ENCODE data around the gene IL37.

The IL37 gene

DNA sequence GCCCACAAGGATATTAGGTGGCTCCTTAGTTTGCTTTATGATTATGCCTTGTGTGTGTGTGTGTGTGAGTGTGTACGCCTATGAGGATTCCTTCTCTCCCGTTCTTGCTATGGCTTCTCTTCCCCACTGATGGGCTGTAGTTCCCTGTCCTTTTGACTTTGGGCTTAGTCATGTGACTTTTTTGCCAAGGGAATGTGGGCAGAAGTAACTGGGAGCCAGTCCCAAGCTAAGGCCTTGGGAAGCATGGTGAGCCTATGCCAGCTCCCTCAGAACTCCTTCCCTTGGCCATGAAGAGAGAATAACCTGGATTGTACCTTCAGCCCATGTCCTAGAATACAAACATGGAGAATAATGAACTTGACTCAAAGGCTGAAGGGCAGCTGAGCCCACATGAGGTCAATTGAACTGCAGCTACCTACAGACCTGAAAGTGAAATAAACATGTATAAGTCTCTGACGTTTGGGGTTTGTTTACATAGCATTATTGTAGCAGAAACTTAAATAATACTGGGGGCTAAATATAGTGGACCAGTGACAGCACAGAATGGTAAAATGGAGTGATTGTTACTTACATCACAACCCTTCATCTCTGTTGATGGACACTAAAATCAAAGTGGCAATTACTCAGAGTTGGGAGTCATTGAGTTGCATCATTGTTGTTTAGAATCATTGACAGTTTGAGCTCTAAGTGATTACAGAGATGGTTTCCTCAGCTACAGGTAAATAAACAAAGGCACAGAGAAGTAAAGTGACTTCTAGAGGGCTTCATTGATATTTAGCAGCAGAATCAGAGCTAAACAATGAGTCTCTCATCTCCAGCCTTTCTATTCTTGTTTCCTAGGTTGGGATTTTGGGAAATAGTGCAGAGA lies 51.6 kb downstream of the IL37 start:
- DNase-seq = no peak

- DNase-seq = no peak
Measured at GRCh38 chr2:112967023-112967422, 56.1 kb downstream of the IL37 start.
